Mucosa of descending colon (tissue), 3 donors: ENCODE measurements around the gene NLK. TPM values are rescaled to one million over a fixed set of nuclear protein-coding genes. Genes with fewer than 3 reads are reported as not detected.

Experiments used
- ATAC-seq: fragments of 200-7000 bp; cut with Tn5 transposase; one replicate; pipeline ENCODE4 v1.9.1; 2020; ENCODE audit warnings: mild to moderate bottlenecking, moderate library complexity
- DNase-seq, 3 donors: peaks; one replicate each; pipeline ENCODE4 v3.0.0-alpha.2; 2020
- H3K36me3 ChIP-seq: fragments of 200-600 bp; one replicate; pipeline ENCODE4 v1.8.0; 2021; ENCODE audit warnings: low read depth, mild to moderate bottlenecking
- H3K4me1 ChIP-seq: fragments of 200-600 bp; one replicate; pipeline ENCODE4 v1.8.0; 2021; ENCODE audit warnings: low read depth, mild to moderate bottlenecking
- H3K4me3 ChIP-seq: fragments of 200-600 bp; one replicate; pipeline ENCODE4 v1.8.0; 2021; ENCODE audit warnings: mild to moderate bottlenecking
- H3K9me3 ChIP-seq: fragments of 200-600 bp; one replicate; pipeline ENCODE4 v1.8.0; 2021; ENCODE audit warnings: mild to moderate bottlenecking
- CTCF ChIP-seq: fragments of 200-600 bp; IDR thresholded peaks from one replicate; pipeline ENCODE4 v1.8.0; 2022; ENCODE audit warnings: antibody characterized with exemption, mild to moderate bottlenecking
- intact Hi-C, 2 donors: fragments of 100-400 bp; cut with DNase I in 1 of 2; cut with micrococcal nuclease in 1 of 2; formaldehyde crosslinking; loops; one replicate each; pipeline versions ENCODE4 v1.11.0 to v1.11.1; 2022; cut with DNase I, micrococcal nuclease
- total RNA-seq, 3 donors: library from RNA; stranded (reverse); fragmentation: NEBNext Ultra II Directional in 2 of 3; extraction: Animal tissue kit (Norgen Biotek cat#: 25700) in 2 of 3; gene quantifications; one replicate each; pipeline versions ENCODE4 v1.2.1 to v1.2.4, GENCODE V29; 2021 to 2023
- donor health status: DM: no; HTN: no; CAD: no; lungs with moderate emphysema.
- donor health status: DM: no; HTN: no; CAD: no.
- donor health status: DM: no; HTN: yes; CAD: no.

NLK gene
- total RNA-seq, 3 donors from 2014 or later: 20.4 to 24.1 (median 21.0) TPM

GRCh38 chr17:28187931-28188330 lies 145.5 kb downstream of the NLK start:
- H3K36me3 ChIP-seq: no peaks in the 10 kb centered on the region
- intact Hi-C loops: no loop called here
- no peaks in the 10 kb centered on the region for H3K4me1 ChIP-seq
- no peak for TF ChIP-seq CTCF
- no peaks in the 10 kb centered on the region for H3K9me3 ChIP-seq
- ATAC-seq: no peak
- DNase-seq: no peak
- H3K4me3 ChIP-seq: no peak overlapping the region

- intact Hi-C loops: no loop called here
- TF ChIP-seq CTCF: no peak
- H3K4me3 ChIP-seq: no peak overlapping the region
- H3K36me3 ChIP-seq: no peaks in the 10 kb centered on the region
- no peak for DNase-seq
- H3K4me1 ChIP-seq: no peaks in the 10 kb centered on the region
- H3K9me3 ChIP-seq: no peaks in the 10 kb centered on the region
- ATAC-seq: no peak
Observed at GRCh38 chr17:28188841-28189263, 146.4 kb downstream of the NLK start.

GRCh38 chr17:28189667-28190066 lies 147.2 kb downstream of the NLK start:
- no peaks in the 10 kb centered on the region for H3K4me1 ChIP-seq
- intact Hi-C loops: no loop called here
- no peak for TF ChIP-seq CTCF
- no peak for DNase-seq
- H3K36me3 ChIP-seq: no peaks in the 10 kb centered on the region
- no peak for ATAC-seq
- H3K4me3 ChIP-seq: no peak overlapping the region
- H3K9me3 ChIP-seq: no peaks in the 10 kb centered on the region

GRCh38 chr17:28191018-28191417 lies 148.5 kb downstream of the NLK start:
- Histone ChIP-seq H3K36me3 (no peaks in the 10 kb centered on the region), H3K9me3 (no peaks in the 10 kb centered on the region), H3K4me3 (no peak overlapping the region), H3K4me1 (no peaks in the 10 kb centered on the region)
- no peak for TF ChIP-seq CTCF
- ATAC-seq (no peak), DNase-seq (no peak)
- intact Hi-C loops: no loop called here

GRCh38 chr17:28193241-28193640 lies 150.8 kb downstream of the NLK start:
- TF ChIP-seq CTCF: no peak
- peak; percentile 51 for ATAC-seq
- no peaks in the 10 kb centered on the region for H3K9me3 ChIP-seq
- intact Hi-C loops: no loop called here
- peak in 1 of 3 donors; percentile 24 for DNase-seq
- H3K4me1 ChIP-seq: no peaks in the 10 kb centered on the region
- no peaks in the 10 kb centered on the region for H3K36me3 ChIP-seq
- H3K4me3 ChIP-seq: no peak overlapping the region

GRCh38 chr17:28194382-28194781 lies 151.9 kb downstream of the NLK start:
- TF ChIP-seq CTCF: no peak
- ATAC-seq (no peak), DNase-seq (no peak)
- no peaks in the 10 kb centered on the region for H3K9me3 ChIP-seq
- H3K4me1 ChIP-seq: no peaks in the 10 kb centered on the region
- H3K36me3 ChIP-seq: no peaks in the 10 kb centered on the region
- intact Hi-C loops: no loop called here
- no peak overlapping the region for H3K4me3 ChIP-seq
